HEK293 (cell line): ENCODE measurements around the gene NUDT3.

Source experiments
- BCL11A ChIP-seq: fragments of 450-650 bp; formaldehyde crosslinking; IDR thresholded peaks from 2 replicates; pipeline ENCODE4 v1.5.1; 2016; ENCODE audit warnings: low read depth, missing biosample characterization, missing genetic modification characterization
- GLIS1 ChIP-seq: fragments of 450-650 bp; formaldehyde crosslinking; IDR thresholded peaks from 2 replicates; pipeline ENCODE4 v1.5.1; 2016; ENCODE audit warnings: missing biosample characterization, missing genetic modification characterization
- KLF16 ChIP-seq: fragments of 450-650 bp; formaldehyde crosslinking; IDR thresholded peaks from 2 replicates; pipeline ENCODE4 v1.5.1; 2017; ENCODE audit warnings: missing biosample characterization, missing genetic modification characterization
- MEIS1 ChIP-seq: sonication (generic); formaldehyde crosslinking; IDR thresholded peaks from 2 replicates; pipeline ENCODE4 v1.8.1; 2022; ENCODE audit warnings: missing genetic modification reagents, mild to moderate bottlenecking, borderline replicate concordance
- PATZ1 ChIP-seq: fragments of 450-650 bp; formaldehyde crosslinking; IDR thresholded peaks from 2 replicates; pipeline ENCODE4 v1.5.1; 2016; ENCODE audit warnings: missing biosample characterization, missing genetic modification characterization
- PRDM2 ChIP-seq: fragments of 450-650 bp; formaldehyde crosslinking; IDR thresholded peaks from 2 replicates; pipeline ENCODE4 v1.5.1; 2016; ENCODE audit warnings: missing biosample characterization, missing genetic modification characterization, borderline replicate concordance
- SCRT2 ChIP-seq: fragments of 450-650 bp; formaldehyde crosslinking; IDR thresholded peaks from 2 replicates; pipeline ENCODE4 v1.5.1; 2016; ENCODE audit warnings: missing biosample characterization, missing genetic modification characterization
- ZBTB21 ChIP-seq: fragments of 450-650 bp; formaldehyde crosslinking; IDR thresholded peaks from 2 replicates; pipeline ENCODE4 v1.5.1; 2017; ENCODE audit warnings: missing biosample characterization, missing genetic modification characterization
- ZBTB44 ChIP-seq: fragments of 450-650 bp; IDR thresholded peaks from 2 replicates; pipeline ENCODE4 v1.5.1; 2018; ENCODE audit warnings: missing biosample characterization, mild to moderate bottlenecking, missing genetic modification characterization
- ZBTB7A ChIP-seq: fragments of 450-650 bp; formaldehyde crosslinking; IDR thresholded peaks from 2 replicates; pipeline ENCODE4 v1.5.1; 2016; ENCODE audit warnings: low read depth, missing biosample characterization, missing genetic modification characterization
- ZEB2 ChIP-seq: fragments of 450-650 bp; formaldehyde crosslinking; IDR thresholded peaks from 2 replicates; pipeline ENCODE4 v1.5.1; 2016; ENCODE audit warnings: missing biosample characterization, missing genetic modification characterization
- ZFP69B ChIP-seq: fragments of 450-650 bp; formaldehyde crosslinking; IDR thresholded peaks from 2 replicates; pipeline ENCODE4 v1.5.1; 2016; ENCODE audit warnings: missing biosample characterization, missing genetic modification characterization
- ZNF121 ChIP-seq: fragments of 450-650 bp; formaldehyde crosslinking; IDR thresholded peaks from 2 replicates; pipeline ENCODE4 v1.5.1; 2016; ENCODE audit warnings: missing biosample characterization, missing genetic modification characterization
- ZNF366 ChIP-seq: fragments of 450-650 bp; formaldehyde crosslinking; conservative IDR thresholded peaks from 2 replicates; pipeline ENCODE4 v1.5.1; 2016; ENCODE audit warnings: missing biosample characterization, missing genetic modification characterization
- ZNF404 ChIP-seq: fragments of 450-650 bp; formaldehyde crosslinking; IDR thresholded peaks from 2 replicates; pipeline ENCODE4 v1.5.1; 2017; ENCODE audit warnings: missing biosample characterization, missing genetic modification characterization
- ZNF423 ChIP-seq: fragments of 450-650 bp; formaldehyde crosslinking; IDR thresholded peaks from 2 replicates; pipeline ENCODE4 v1.5.1; 2016; ENCODE audit warnings: missing biosample characterization, missing genetic modification characterization
- ZNF433 ChIP-seq: fragments of 450-650 bp; formaldehyde crosslinking; IDR thresholded peaks from 2 replicates; pipeline ENCODE4 v1.5.1; 2016; ENCODE audit warnings: missing biosample characterization, missing genetic modification characterization, low read depth
- ZNF529 ChIP-seq: fragments of 450-650 bp; formaldehyde crosslinking; IDR thresholded peaks from 2 replicates; pipeline ENCODE4 v1.5.1; 2017; ENCODE audit warnings: missing genetic modification characterization, missing biosample characterization; ENCODE audit not compliant: insufficient replicate concordance
- ZNF654 ChIP-seq: fragments of 450-650 bp; formaldehyde crosslinking; IDR thresholded peaks from 2 replicates; pipeline ENCODE4 v1.5.1; 2016; ENCODE audit warnings: low read depth, missing biosample characterization, missing genetic modification characterization
- ZNF677 ChIP-seq: fragments of 450-650 bp; IDR thresholded peaks from 2 replicates; pipeline ENCODE4 v1.5.0; 2018; ENCODE audit warnings: missing biosample characterization, mild to moderate bottlenecking, missing genetic modification characterization, moderate library complexity
- ZNF707 ChIP-seq: fragments of 450-650 bp; formaldehyde crosslinking; IDR thresholded peaks from 2 replicates; pipeline ENCODE4 v1.5.1; 2016; ENCODE audit warnings: missing biosample characterization, missing genetic modification characterization
- ZNF837 ChIP-seq: fragments of 450-650 bp; formaldehyde crosslinking; IDR thresholded peaks from 2 replicates; pipeline ENCODE4 v1.5.1; 2016; ENCODE audit warnings: missing biosample characterization, missing genetic modification characterization
- TF ChIP-seq, protein P1 (sequence below): fragments of 450-650 bp; formaldehyde crosslinking; IDR thresholded peaks from 2 replicates; pipeline ENCODE4 v1.5.1; 2017; ENCODE audit warnings: missing biosample characterization, missing genetic modification characterization
- TF ChIP-seq, protein P2 (sequence below): fragments of 450-650 bp; formaldehyde crosslinking; optimal IDR thresholded peaks from 2 replicates; pipeline ENCODE3; 2016; ENCODE audit warnings: missing biosample characterization, mild to moderate bottlenecking, missing genetic modification characterization

Gene NUDT3

GRCh38 chr6:34238585-34239499 lies 153.6 kb downstream of the NUDT3 start (continued):
- no peak for TF ChIP-seq PRDM2 (tag by site-specific recombination)
- no peak for TF ChIP-seq ZNF677 (tag by site-specific recombination)
- TF ChIP-seq ZNF707 = no peak
- TF ChIP-seq SCRT2 (tag by site-specific recombination) = peak; percentile 60
- 0 out of 2 replicates have a peak, but pooled peaks have one; percentile 12 for TF ChIP-seq ZNF366 (tag by site-specific recombination)
- TF ChIP-seq ZNF837 (tag by site-specific recombination) = no peak
- no peak for TF ChIP-seq ZNF121 (tag by site-specific recombination)
- no peak for TF ChIP-seq KLF16 (tag by site-specific recombination)
- TF ChIP-seq, protein P1, sequence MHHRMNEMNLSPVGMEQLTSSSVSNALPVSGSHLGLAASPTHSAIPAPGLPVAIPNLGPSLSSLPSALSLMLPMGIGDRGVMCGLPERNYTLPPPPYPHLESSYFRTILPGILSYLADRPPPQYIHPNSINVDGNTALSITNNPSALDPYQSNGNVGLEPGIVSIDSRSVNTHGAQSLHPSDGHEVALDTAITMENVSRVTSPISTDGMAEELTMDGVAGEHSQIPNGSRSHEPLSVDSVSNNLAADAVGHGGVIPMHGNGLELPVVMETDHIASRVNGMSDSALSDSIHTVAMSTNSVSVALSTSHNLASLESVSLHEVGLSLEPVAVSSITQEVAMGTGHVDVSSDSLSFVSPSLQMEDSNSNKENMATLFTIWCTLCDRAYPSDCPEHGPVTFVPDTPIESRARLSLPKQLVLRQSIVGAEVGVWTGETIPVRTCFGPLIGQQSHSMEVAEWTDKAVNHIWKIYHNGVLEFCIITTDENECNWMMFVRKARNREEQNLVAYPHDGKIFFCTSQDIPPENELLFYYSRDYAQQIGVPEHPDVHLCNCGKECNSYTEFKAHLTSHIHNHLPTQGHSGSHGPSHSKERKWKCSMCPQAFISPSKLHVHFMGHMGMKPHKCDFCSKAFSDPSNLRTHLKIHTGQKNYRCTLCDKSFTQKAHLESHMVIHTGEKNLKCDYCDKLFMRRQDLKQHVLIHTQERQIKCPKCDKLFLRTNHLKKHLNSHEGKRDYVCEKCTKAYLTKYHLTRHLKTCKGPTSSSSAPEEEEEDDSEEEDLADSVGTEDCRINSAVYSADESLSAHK (tag by site-specific recombination) = no peak
- TF ChIP-seq MEIS1 (CRISPR knock-in tag) = 0 out of 2 replicates have a peak, but pooled peaks have one; percentile 41
- TF ChIP-seq ZNF423 (tag by site-specific recombination) = no peak
- TF ChIP-seq ZEB2 = peak; percentile 67; the same call in 1 of the 2 replicates
- TF ChIP-seq PATZ1 (tag by site-specific recombination) = peak; percentile 18; the same call in 1 of the 2 replicates
- no peak for TF ChIP-seq ZNF529 (tag by site-specific recombination)
- no peak for TF ChIP-seq ZNF404
- no peak for TF ChIP-seq ZBTB44
- TF ChIP-seq BCL11A (tag by site-specific recombination) = peak; percentile 52; the same call in 1 of the 2 replicates
- TF ChIP-seq ZFP69B (tag by site-specific recombination) = no peak
- no peak for TF ChIP-seq ZNF654 (tag by site-specific recombination)
- TF ChIP-seq ZBTB7A (tag by site-specific recombination) = no peak
- no peak for TF ChIP-seq ZBTB21 (tag by site-specific recombination)
- TF ChIP-seq ZNF433 (tag by site-specific recombination) = no peak
- peak; percentile 93 for TF ChIP-seq GLIS1
- TF ChIP-seq, protein P2, sequence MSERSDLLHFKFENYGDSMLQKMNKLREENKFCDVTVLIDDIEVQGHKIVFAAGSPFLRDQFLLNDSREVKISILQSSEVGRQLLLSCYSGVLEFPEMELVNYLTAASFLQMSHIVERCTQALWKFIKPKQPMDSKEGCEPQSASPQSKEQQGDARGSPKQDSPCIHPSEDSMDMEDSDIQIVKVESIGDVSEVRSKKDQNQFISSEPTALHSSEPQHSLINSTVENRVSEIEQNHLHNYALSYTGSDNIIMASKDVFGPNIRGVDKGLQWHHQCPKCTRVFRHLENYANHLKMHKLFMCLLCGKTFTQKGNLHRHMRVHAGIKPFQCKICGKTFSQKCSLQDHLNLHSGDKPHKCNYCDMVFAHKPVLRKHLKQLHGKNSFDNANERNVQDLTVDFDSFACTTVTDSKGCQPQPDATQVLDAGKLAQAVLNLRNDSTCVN (tag by site-specific recombination) = no peak
